ENCODE data around the gene ADGRG3.

Gene ADGRG3

DNA sequence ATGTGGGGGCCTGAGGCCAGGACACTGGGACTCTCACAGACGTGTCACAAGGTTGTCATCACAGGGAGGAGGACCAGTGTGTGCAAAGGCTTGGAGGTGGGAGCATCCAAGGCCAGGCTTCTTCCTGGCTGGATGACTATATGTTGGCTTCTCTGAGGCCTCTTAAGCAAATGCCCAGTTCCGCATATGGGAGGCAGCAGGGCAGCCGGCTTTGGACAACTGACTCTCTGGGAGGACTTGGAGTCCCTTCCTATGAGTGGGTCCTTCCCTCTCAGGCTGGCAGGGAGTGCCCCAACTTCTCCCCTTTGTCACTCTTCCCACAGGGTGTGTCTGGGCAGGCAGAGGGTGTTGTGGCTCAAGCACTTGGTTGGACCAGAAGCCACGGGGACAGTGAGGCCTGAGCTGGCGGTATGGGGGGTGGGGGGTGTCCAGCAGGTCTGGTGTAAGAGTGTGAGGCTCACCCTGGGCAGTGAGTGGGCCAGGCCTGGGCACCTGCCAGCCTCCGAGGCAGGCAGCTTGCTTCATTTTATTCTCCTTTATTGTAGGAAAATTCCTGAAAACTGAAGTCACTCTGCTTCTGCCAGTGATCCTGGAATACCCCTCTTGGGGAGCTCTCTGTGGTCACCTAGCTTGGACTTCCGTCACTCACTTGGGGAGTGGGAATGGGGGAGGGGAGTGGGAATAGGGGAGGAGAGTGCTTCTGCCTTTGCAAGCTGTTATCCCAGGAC lies 24.8 kb upstream of the ADGRG3 start:
- no peak overlapping the region for H3K4me3 ChIP-seq (ENCODE audit: low read length)
- no peak for DNase-seq (ENCODE audit: low read depth, low spot score)

DNA sequence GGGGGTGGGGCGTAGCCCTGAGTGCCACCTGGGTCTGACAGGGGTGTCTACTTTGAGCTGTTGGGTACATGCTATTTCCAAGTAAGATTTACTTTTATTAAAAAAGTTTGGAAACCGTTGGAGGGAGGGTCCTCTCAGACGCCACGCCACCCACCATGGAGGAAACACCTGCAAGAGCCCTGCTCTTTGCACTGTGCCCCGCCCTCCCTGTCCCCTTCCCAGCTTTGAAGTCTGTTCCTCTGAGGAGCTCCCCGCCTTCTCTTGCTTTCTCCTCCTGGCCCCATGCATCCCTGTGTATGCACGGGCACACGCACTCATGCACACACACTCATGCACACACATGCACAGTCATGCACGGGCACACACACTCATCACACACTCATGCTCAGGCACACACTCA lies 24.2 kb upstream of the ADGRG3 start:
- DNase-seq (ENCODE audit: low read depth, low spot score): peak; percentile 92

DNA sequence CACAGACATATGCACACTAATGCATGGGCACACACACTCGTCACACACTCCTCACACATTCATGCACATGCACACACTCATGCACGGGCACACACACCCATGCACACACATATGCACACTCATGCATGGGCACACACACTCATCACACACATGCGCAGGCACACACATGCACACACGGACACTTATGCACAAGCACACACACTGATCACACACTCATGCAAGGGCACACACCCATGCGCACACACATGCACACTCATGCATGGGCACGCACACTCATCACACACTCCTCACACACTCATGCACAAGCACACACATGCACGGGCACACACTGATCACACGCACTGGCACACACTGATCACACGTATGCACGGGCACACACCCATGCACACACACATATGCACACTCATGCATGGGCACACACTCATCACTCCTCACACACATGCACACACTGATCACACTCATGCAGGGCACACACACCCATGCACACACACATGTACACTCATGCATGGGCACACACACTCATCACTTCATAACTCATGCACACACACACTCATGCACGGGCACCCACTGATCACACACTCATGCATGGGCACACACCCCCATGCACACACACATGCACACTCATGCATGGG lies 23.6 kb upstream of the ADGRG3 start:
- H3K4me3 ChIP-seq (ENCODE audit: low read length): peak overlapping the region; percentile 37
- no peak for DNase-seq (ENCODE audit: low read depth, low spot score)

More for the DNA sequence above, 24.2 kb upstream of the ADGRG3 start:
- H3K4me3 ChIP-seq (ENCODE audit: low read length): peak overlapping the region; percentile 37

DNA sequence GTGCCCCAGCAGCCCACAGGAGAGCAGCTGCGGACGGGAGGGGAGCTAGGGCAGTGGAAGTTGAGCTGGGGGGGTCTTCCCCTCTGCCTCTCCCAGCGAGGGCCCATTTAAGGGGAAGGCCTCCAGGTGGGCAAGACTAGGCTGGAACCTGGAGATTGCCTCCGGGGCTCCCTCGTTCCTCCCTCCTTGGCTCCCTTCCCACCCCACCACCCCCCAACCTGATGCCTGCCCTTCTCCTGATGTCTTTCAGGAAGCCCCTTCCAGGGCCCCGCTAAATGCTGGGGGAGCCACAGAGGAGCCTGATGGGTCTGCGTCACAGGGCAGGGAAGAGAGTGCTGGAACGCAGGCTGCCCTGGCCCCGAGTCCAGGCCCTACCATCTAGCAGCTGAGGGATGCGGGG lies 22.9 kb upstream of the ADGRG3 start:
- no peak for DNase-seq (ENCODE audit: low read depth, low spot score)

DNA sequence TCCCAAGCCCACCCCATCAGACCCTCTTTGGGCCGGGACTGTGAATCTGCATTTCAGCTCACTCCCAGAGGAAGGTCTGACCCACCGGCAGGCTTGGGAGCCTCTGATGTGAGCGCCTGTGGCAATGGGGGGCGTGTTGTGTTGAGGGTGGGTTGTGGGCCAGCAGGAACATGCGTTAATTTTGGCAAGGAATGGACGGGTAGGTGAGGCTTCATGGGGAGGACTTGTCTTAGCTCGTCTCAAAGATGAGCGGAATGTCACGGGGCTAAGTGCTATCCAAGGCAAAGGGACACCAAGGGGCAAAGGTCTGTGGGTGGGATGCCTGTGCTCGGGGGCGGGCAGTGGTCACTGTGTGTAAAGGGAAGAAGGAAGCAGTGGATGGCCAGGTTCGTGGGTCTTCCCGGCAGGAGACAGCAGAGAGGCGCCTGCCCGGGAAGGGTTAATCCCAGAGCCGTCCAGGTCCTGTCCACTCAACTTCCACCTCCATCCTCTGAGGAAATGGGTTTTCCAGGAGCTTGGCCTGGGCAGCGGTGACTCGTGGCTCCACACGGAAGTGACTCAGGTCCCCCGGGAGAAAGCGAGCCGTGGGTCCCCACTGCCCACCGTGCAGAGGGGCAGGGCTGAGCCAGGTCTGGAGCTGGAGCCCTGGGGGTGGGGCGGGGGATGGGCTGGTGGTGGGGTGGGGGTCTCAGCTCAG lies 22.3 kb upstream of the ADGRG3 start:
- no peak overlapping the region for H3K4me3 ChIP-seq (ENCODE audit: low read length)
- DNase-seq (ENCODE audit: low read depth, low spot score): no peak

More for the DNA sequence above, 22.9 kb upstream of the ADGRG3 start:
- H3K4me3 ChIP-seq (ENCODE audit: low read length): no peak overlapping the region

DNA sequence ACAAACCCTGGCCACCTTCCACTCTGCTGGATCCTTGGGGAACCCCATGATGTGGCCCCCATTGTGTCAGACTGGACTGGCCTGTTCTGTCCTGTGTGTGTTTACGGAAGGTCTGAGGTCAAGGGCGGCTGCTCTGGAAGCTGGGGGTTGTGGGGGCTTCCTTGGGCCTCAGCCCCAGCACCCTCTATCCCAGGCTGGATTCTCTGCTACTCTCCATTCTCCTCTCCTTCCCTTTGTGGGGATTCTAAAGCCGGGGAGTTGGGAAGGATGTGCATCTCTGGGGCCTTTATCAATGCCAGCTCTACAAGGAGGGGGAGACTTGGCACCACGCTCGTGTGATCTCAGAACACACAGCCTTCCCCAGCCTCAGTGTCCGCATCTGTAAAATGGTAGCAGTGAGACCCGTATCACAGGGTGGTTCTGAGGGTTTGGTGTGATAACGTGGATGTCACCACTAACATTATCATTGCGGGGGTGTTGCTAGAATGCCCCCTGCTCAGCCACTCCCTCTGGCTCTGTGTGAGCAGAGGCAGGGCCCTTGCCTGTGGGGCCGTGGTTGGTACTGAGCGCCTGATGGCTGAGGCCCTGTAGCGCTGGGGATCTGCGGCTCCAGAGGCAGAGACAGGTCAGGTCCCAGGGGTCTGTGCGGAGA lies 21.6 kb upstream of the ADGRG3 start:
- H3K4me3 ChIP-seq (ENCODE audit: low read length): no peak overlapping the region
- no peak for DNase-seq (ENCODE audit: low read depth, low spot score)

DNA sequence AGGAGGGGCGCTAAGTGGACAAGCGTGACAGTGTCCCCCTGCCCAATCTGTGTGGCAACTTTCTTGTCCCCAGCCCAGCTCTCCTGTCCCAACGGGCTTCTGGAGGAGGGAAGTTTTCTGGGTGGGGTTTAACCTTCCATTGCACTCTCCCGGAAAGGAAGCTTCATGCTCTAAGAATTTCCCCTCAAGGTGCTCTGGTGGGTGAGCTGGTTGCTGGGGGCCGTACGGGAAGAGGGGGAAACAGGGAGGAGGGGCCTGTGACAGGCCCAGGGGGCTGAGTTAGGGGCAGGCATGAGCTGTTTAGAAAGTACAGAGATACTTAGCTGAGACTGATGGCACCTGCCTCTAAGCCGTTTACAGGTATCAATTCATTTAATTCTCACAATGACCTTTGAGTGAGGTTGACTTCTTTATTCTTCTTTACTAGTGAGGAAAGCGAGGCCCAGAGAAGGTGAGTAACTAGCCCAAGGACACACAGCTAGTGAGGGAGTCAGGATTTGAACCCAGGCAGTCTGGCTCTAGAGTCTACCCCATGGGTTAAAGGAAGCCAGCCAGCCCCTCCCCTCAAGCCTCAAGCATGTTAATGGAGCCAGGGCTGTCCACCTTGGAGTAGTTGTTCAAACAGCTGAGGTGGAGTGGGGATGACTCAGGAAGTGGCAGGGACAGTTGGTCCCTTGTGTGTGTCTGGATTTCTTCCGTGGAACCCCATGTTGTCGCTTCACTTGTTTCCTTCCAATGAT lies 20.8 kb upstream of the ADGRG3 start:
- DNase-seq (ENCODE audit: low read depth, low spot score): peak; percentile 38
- H3K4me3 ChIP-seq (ENCODE audit: low read length): no peak overlapping the region

DNA sequence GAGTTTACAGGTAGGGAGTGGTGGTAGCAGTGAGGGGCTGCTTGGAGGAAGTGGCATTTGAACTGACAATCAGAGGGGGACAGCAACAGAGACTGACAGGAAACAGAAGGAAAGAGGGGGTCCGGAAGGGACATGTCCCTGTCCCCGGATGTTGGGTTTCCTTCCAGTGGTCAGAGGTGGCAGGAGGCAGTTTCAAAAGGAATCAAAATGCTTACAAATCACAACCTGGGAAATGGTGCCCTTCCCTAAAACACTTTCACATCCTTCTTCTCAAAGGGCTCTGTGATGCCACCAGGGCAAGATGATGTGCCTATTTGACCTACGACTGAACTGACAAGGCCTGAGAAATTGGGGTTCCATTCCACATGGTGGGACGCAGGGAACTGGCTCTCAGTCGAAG lies 20.0 kb upstream of the ADGRG3 start:
- H3K4me3 ChIP-seq (ENCODE audit: low read length): no peak overlapping the region
- DNase-seq (ENCODE audit: low read depth, low spot score): peak; percentile 55

DNA sequence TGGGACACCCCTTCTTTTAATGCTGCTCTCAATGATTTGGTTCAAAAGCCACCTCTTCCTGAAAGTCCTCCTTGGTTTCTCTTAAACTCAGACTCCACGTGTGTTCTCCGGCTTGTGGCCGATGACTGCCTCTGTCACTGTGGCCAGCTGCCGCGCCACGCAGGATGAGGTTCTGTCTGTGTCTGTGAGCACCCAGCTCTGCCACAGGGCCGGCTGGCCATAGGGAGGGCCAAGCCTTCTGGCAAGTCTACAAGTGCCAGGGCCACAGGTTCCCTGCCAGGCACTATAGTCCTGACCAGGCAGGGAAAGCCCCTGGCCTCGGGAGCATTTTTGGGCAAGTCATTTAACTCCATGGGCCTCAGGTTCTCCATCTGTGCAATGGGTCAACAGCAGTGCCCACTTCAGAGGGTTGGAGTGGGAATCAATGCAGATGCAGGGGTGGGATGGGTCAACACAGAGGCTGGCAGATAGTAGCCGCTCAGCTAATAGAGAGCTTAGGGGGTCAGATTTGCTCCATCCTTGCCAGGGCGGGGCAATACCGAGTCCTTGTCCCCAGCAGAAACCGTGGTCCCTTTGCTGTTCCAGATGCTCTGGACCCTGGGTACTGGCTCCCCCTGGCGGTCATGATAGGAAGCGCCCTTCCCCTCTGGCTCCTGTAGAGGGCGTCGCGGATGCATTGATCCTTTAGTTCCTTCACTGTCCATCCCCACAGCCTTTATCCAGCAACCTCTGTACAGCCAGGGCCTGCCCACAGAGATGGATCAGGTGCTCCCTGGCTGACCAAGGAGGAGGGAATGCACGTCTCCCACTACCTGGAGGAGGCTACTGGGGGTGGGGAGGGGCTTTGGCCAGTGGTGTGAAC lies 19.3 kb upstream of the ADGRG3 start:
- H3K4me3 ChIP-seq (ENCODE audit: low read length): no peak overlapping the region
- DNase-seq (ENCODE audit: low read depth, low spot score): peak; percentile 72

DNA sequence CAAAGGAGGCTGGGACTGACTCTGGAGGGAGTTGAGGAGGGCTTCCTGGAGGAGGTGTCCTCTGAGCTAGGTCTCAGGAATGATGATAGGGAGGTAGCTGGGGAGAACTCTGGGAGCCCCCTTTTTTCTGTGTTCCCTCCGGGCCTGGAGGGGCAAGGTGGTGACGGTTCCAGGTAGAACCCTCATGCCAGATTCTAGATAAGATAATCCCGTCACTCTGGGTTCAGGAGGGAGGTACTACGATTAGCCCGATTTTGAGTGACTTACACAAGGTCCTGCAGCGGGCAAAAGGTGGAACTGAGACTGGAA lies 18.7 kb upstream of the ADGRG3 start:
- no peak for DNase-seq (ENCODE audit: low read depth, low spot score)
- no peak overlapping the region for H3K4me3 ChIP-seq (ENCODE audit: low read length)

DNA sequence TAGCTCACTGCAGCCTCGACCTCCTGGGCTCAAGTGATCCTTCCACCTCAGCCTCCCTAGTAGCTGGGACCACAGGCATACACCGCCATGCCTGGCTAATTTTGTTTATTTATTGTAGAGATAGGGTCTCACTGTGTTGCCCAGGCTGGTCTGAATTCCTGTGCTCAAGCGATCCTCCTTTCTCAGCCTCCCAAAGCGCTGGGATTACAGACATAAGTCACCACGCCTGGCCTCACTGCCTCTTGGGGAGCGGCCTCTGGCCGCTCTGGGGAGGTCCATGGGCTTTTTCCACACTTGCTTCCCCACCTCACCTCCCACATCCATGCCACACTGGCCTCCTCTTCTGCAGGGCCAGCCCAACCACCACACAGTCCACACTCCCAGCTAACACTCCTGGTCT lies 18.3 kb upstream of the ADGRG3 start:
- no peak for DNase-seq (ENCODE audit: low read depth, low spot score)
- no peak overlapping the region for H3K4me3 ChIP-seq (ENCODE audit: low read length)

DNA sequence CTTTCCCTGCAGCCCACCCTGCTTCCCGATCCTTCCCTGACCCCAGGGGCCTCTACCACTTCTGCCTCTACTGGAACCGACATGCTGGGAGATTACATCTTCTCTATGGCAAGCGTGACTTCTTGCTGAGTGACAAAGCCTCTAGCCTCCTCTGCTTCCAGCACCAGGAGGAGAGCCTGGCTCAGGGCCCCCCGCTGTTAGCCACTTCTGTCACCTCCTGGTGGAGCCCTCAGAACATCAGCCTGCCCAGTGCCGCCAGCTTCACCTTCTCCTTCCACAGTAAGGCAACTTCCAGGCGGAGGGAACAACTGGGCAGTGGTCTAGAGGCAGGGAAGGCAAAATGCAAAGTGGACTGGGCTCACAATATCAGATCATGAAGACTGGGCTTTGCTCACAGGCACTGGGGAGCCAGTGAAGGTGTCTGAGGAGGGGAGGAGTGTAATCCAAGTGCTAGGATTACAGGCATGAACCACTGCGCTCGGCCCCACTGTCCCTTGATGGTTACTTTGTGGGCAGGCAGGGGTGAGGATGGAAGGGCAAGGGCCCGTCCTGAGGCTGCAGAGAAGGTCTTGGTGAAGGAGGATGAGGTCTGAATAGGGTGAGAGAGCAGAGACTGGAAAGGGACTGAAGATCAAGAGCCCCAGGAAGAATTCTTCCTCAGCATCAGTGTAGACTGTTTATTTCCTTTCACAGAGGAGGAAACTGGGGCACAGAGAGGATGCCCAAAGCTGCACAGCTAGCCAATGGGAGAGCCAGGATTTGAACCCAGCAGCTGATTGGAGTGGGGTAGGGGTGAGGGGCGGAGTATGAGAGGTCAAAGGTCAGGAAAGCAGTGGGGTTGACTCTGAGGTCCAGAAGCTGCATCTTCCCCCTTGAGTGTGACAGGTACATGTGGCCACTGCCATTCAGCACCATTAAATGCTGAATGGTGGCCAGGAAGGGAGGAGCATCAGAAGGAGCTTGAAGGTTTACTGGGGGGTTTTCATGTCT lies 16.5 kb upstream of the ADGRG3 start:
- DNase-seq (ENCODE audit: low read depth, low spot score): peak; percentile 72
- H3K4me3 ChIP-seq (ENCODE audit: low read length): no peak overlapping the region

DNA sequence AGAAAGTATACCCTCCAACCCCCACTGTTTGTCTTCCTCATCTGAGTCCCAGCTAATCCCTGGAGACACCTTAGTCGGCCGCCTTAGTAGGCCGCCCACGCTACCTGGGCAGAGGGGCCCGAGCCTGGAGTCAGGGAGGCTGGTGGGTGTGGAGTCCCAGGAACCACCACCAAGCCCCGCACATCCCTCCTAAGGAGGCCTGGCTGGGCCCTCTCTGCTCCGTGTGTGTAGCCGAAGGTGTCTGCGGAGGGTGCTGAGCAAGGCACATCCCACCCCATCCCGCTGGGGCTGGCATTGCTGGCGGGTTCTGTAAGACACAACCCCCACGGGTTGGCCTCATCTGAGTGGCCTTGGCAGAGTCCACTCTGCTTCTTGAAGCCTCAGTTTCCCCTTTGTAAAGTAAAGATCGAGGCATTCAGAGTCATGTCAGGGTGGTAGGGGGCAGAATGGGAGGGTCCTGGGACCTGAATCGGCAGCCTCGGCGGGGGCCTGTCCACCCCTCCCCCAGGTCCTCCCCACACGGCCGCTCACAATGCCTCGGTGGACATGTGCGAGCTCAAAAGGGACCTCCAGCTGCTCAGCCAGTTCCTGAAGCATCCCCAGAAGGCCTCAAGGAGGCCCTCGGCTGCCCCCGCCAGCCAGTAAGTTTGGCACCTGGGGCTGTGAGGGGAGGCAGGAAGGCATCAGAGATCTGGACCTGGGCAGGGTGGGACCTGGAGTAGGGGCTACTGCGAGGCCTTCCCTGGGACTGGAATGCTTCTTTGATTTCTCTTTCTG lies 15.2 kb upstream of the ADGRG3 start:
- no peak for DNase-seq (ENCODE audit: low read depth, low spot score)
- H3K4me3 ChIP-seq (ENCODE audit: low read length): no peak overlapping the region

DNA sequence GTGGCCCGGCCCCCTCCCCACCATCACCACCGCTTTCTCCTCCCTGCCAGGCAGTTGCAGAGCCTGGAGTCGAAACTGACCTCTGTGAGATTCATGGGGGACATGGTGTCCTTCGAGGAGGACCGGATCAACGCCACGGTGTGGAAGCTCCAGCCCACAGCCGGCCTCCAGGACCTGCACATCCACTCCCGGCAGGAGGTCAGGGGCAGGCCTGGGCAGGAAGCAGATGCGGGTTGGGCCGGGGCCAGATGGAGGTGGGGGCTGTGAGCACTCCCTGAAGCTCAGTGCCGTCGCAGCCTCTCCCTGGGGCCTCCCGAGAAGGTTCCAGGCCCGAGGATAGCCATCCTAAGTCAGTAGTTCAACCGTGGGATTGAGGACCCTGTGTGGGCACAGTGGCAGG lies 14.2 kb upstream of the ADGRG3 start:
- no peak for DNase-seq (ENCODE audit: low read depth, low spot score)
- H3K4me3 ChIP-seq (ENCODE audit: low read length): no peak overlapping the region

DNA sequence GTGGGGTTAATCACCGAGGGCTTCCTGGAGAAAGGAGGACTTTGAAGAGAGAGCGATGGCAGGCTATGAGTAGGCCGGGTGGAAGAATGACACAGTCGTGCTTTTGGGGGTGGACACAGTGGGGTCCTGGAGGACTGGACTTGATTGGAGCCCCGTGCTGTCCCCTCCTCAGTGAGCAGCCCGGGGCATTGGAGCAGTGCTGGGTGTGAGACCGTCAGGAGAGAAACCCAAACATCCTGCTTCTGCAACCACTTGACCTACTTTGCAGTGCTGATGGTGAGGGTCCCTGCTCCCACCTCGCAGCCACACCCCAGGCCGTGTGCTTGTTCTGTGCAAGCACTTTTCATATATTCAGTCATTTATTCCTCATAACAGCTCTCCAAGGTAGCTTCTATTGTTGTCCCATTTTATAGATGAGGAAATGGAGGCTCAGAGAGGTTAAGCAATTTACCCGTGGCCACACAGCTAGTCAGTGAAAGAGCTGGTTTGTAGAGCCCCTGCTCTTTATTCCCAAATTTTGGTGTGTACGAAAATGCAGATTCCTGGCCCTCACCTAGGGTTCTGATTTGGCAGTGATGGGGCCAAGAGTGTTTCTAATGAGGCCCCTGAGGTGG lies 11.7 kb upstream of the ADGRG3 start:
- DNase-seq (ENCODE audit: low read depth, low spot score): no peak

DNA sequence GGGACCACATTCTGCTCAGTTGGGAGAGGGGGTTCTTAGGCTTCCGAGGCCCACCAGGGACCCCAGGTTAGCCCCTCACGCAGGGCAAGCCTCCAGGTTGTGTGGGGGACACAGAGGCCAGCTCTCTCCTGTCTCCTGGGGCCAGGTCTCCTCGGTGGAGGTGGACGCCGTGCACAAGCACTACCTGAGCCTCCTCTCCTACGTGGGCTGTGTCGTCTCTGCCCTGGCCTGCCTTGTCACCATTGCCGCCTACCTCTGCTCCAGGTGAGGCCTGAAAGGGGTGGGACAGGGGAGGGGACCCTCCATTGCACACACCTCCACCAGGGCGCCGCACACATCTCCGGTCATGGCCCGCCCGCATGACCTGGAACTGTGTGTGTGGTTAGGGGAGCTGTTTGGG lies 10.9 kb upstream of the ADGRG3 start:
- DNase-seq (ENCODE audit: low read depth, low spot score): no peak
- no peak overlapping the region for H3K4me3 ChIP-seq (ENCODE audit: low read length)

More for the DNA sequence above, 11.7 kb upstream of the ADGRG3 start:
- no peak overlapping the region for H3K4me3 ChIP-seq (ENCODE audit: low read length)
